Esophagus squamous epithelium (tissue), 4 donors: Measurements from ENCODE around the gene MROH2A.

Experiments
- POLR2A ChIP-seq, 4 donors: fragments of 450-650 bp; IDR thresholded peaks; one replicate each; pipeline ENCODE4 v1.6.1; 2017; ENCODE audit warnings: antibody characterized with exemption in 4 of 4, mild to moderate bottlenecking in 4 of 4, moderate library complexity in 3 of 4
- TF ChIP-seq, protein P1 (sequence below), 6 experiments: fragments of 450-650 bp in 4 of 6; fragments of 200-600 bp in 2 of 6; sonication (generic) in 2 of 6; IDR thresholded peaks; one replicate each; pipeline ENCODE4 v1.5.1; 2016 to 2019; ENCODE audit warnings: antibody characterized with exemption in 6 of 6, mild to moderate bottlenecking in 4 of 6, moderate library complexity in 4 of 6

DNA sequence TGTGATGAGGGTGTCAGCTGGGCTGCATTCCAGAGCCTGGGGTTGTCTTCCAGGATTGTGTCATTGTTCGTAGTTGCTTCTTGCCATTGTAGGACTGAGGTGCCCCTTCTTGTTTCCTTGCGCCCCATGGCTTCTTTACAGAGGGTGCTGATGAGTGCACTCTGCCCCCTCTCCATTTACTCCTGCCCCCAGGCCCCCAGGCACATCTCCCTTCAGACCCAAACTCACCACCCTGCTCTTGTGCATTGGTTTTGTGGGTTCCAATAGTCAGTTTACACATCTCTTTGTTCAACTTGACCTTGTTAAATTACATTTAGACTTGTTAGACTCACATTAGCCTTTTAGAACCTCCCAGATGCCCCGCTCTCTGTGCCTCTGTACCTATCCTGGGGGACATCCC, 43.1 kb downstream of the MROH2A start:
- TF ChIP-seq, protein P1, sequence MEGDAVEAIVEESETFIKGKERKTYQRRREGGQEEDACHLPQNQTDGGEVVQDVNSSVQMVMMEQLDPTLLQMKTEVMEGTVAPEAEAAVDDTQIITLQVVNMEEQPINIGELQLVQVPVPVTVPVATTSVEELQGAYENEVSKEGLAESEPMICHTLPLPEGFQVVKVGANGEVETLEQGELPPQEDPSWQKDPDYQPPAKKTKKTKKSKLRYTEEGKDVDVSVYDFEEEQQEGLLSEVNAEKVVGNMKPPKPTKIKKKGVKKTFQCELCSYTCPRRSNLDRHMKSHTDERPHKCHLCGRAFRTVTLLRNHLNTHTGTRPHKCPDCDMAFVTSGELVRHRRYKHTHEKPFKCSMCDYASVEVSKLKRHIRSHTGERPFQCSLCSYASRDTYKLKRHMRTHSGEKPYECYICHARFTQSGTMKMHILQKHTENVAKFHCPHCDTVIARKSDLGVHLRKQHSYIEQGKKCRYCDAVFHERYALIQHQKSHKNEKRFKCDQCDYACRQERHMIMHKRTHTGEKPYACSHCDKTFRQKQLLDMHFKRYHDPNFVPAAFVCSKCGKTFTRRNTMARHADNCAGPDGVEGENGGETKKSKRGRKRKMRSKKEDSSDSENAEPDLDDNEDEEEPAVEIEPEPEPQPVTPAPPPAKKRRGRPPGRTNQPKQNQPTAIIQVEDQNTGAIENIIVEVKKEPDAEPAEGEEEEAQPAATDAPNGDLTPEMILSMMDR (IDR thresholded peaks at IDR 0.05), result no peak
- TF ChIP-seq POLR2A (IDR thresholded peaks at IDR 0.05), result no peak
